D341Med (cell line): Measurements from ENCODE around the gene ROBO1.

Experiments
- DNase-seq: peaks from one replicate; pipeline ENCODE4 v3.0.0; 2012; ENCODE audit warnings: low spot score

ROBO1 gene

DNA sequence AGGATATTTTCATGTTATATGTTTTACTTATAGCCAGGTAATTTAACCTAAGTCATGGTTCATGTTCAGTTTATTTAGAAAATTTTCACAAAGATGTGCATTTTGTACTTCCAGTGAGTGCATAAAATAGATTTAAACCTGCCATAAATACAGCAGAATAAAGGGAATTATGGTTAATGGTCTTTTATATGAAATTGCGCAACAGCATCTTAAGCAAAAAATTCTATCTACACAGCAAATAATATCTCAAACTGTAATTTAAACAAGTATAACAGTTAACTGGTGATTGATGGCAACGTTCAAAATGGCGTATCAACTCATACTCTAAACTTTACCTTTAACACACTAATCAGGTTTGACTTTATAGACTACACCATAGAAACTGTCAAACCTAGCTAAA lies 97.6 kb downstream of the ROBO1 start:
- DNase-seq: no peak

DNA sequence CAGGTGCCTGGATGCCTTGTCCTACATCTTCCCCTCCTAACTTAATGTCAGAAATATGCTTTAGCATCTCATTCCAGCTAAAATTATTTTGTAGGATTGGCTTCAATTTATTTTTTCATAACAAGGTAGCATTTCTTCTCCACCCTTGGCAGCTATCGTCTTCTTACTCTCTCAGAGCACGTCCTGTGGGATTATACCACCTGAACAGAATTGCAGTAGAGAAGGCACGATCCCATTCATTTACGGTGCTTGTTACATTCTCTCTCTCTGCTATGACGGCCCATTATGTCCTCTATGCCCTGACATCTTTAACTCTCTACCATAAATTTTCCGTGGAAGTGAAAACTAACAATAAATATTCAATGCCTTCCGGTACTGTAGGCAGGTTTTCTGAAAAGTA lies 103.3 kb downstream of the ROBO1 start:
- no peak for DNase-seq

DNA sequence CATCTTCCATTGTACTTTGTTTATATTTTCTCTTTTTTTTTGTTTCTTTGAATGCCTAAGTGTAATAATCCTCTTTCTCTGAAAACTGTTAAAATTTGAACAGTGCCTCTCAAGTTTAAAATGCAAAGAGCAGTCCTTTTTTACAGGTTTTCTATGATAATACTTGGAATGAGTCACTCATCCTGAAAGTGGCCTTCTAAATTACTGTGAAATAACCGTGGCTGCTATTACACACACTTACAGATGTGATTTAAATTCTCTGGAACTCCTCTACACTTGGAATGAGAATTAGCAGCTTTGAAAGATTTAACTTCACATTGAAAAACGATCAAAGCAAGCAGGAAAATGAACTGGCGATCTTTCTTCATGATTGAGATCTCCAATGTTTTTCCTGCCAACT lies 105.9 kb downstream of the ROBO1 start:
- no peak for DNase-seq

GRCh38 chr3:79657076-79657475 lies 110.7 kb downstream of the ROBO1 start:
- no peak for DNase-seq

- DNase-seq: no peak
Observed at GRCh38 chr3:79654019-79654418, 113.8 kb downstream of the ROBO1 start.

DNA sequence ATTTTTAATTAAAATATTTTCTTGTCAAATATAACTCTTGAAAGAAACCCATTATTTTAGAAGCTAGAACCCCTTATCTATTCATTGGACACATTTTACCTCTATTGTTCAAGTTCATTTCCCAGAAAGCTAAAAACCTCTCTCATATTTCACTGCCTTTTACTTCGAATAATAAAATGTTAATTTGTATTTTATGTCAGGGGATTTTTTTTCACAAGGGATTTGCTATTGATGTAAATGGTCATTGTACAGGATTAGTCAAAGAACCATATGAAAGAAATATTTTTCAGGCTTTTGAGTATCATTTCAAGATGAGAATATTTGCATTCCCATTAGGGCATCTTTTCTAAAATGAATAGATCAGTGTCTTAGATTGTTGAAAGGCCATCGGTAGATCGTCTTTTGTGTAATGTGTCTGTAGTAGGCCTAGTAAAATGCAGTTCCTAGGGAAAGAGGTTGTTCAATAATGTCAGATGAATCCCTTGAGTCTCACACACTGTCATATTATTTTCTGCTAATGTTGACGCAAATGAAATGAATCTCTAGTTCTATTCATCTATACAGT lies 114.5 kb downstream of the ROBO1 start:
- no peak for DNase-seq

GRCh38 chr3:79651536-79652065 lies 116.2 kb downstream of the ROBO1 start:
- peak; percentile 22 for DNase-seq

DNA sequence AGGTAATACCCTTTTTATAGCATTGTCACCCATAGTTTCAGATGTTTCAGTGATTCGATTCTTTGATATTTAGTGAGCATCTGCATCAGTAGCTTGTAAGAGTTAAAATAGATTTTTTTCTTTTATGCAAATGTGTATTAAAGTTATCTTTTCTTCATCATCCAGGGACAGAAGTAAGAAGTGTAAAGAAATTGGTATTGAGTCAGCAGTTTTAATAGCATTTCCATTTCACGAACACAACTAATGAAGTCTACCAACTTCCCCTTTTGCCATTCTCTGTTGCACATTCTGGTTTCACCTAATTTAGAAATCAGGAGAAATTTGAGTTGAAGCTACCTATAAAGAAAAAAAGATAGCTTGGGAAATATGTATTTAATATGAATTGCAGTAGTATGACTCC lies 127.9 kb downstream of the ROBO1 start:
- no peak for DNase-seq

GRCh38 chr3:79636372-79636771 lies 131.4 kb downstream of the ROBO1 start:
- no peak for DNase-seq

GRCh38 chr3:79632842-79633241 lies 135.0 kb downstream of the ROBO1 start:
- DNase-seq: no peak

DNA sequence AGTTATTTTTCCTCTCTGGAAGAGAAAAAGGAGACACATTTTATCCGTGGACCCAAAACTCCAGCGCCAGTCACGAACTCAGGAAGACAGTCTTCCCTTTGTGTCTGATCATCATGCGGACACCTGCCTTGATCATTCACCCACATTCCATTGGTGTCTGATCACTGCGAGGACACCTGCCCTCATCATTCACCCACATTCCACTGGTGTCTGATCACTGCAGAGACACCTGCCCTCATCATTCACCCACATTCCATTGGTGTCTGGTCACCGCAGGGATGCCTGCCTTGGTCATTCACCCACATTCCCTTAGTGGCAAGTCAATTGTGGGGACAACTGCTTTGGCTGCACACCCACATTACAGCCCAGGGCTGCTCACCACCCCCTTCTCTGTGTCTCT lies 148.9 kb downstream of the ROBO1 start:
- DNase-seq: no peak

- no peak for DNase-seq
Observed at GRCh38 chr3:79606414-79606813, 161.4 kb downstream of the ROBO1 start.

DNA sequence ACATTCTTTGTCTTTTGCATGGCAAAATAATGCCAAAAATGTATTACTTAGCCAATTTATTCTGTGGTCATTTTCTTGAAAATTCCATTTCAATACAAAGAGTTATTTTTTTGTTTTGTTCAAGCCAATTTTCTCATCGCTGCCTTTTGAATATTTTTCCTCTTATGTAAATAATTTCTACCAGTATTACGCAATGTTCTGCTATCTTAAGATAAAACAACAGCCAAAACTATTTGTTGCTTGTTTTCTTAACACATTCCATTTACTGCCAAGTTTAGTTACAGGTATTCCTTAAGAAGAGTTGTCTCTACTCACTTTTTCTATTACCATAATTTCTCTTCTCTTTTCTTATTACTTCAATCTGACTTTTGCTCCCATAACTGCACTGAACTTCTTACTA lies 163.1 kb downstream of the ROBO1 start:
- no peak for DNase-seq

GRCh38 chr3:79602385-79602784 lies 165.4 kb downstream of the ROBO1 start:
- no peak for DNase-seq

GRCh38 chr3:79598594-79598993 lies 169.2 kb downstream of the ROBO1 start:
- no peak for DNase-seq

DNA sequence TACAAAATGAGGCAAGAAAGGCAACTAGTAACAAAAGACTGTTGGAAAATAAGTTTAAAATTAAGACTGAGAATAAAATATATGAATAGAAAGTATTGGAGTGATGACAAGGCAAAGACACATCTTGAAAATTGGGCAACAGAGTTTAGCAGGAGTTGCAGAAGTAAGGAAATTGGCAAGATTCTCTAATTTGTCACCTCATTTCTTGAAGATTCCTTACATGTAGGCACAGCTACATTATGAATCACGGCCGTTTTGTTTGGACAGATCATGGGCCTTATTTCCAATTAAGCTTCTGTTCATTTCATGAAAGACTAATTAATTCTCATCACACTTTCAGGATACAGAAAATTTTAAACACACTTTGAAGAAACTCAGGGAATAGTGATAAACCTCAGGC lies 170.1 kb downstream of the ROBO1 start:
- DNase-seq: no peak

GRCh38 chr3:79587150-79587549 lies 180.6 kb downstream of the ROBO1 start:
- DNase-seq: no peak

- no peak for DNase-seq
Observed at GRCh38 chr3:79586232-79586631, 181.6 kb downstream of the ROBO1 start.

- no peak for DNase-seq
Observed at GRCh38 chr3:79572930-79573329, 194.9 kb downstream of the ROBO1 start.

DNA sequence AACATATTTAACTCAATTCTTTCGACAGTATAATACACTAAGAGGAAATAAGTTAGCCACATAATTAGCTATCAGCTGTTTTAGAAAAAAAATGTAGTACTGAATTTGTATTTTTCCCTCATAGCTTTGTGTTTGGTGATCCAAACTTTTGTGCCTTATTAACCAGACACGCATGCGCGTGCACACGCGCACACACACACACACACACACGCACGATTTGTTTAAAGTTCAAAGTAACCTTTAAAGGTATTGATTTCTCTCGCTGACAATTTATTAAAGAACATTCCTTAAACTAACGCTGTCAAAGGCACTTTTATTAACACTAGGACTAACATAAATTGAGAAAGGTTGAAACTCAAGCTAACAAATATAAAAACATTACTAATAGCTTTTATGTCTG lies 198.9 kb downstream of the ROBO1 start:
- DNase-seq: no peak

GRCh38 chr3:79564192-79564591 lies 203.6 kb downstream of the ROBO1 start:
- no peak for DNase-seq

DNA sequence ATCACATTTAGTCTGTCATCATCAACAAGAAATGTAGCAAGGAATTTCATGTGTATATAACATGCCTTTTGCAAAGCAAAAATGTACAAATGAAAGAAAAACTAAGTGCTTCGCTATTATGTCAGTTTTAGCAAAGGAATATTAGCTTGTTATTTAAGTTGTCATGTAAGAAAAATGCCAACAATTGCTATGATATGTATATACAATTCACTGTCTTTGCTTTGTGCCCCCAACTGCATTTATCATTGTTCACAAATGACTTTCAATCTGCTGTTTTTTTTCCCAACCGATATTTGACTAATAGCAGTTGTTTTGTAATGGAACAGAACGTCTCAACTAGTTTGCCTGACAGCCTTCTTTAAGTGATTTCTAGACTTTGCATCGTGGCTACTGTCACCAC lies 207.1 kb downstream of the ROBO1 start:
- no peak for DNase-seq

DNA sequence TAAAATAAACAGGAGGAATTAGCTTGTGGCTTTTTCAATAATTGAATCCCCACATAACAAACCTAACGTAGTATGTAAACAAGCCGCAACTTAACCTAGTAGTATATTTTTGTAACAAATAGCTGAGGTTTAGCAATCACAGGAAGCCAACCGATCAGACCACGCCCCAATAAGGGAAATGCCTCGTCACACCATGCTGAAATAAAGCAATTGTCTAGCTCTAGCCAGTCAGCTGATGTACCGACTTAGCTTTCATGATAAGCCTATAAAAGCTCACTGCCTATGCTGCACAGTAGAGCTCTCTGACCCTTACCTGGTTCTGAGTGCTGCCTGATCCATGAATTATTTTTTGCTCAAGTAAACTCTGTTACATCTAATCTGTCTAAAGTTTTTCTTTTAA lies 208.9 kb downstream of the ROBO1 start:
- DNase-seq: no peak

DNA sequence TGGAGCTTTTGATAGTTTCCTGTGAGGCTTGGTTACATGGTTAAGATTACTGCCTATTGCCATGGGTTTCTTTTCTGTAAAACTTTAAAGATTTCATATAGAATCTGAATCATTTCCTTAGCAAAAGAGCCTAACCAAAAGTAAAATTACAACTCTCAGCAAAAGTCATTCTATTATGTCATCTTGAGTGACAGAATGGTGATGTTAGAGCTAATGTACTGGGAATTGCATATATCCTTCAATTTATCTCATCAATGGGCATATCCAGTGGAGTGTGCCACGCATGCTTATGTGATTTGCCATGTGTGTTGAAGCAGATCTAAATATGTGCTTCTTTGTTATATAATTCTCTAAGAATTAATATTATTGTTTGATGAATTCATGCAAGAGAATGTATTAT lies 212.1 kb downstream of the ROBO1 start:
- DNase-seq: no peak

DNA sequence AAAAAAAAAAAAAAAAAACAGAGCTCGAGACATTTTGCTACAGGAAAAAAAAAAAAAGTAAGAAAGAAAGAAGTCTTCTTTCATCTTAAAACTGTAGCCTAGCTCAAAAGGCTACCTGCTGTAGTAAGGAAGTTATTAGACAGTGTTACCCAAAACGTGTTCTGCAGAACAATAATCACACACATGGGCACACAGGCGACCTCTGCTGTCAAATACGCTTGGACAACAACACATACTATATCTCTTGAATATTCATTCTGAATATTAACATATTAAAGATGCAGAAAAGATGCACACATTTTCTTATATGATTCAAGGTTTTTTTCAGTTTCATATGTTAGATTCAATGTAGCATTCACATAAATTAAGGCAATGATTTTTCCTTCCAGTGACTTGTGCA lies 215.8 kb downstream of the ROBO1 start:
- no peak for DNase-seq
